GM21447 (cell line): Measurements from ENCODE around the gene ARHGEF40.
A peak's percentile ranks its signal among the peaks of the same experiment; 100 is the strongest.

Source experiments
- ATAC-seq: cut with Tn5 transposase; IDR thresholded peaks from one replicate; pipeline ENCODE4 v1.9.1; 2021; ENCODE audit not compliant: unreplicated experiment

The ARHGEF40 gene

DNA sequence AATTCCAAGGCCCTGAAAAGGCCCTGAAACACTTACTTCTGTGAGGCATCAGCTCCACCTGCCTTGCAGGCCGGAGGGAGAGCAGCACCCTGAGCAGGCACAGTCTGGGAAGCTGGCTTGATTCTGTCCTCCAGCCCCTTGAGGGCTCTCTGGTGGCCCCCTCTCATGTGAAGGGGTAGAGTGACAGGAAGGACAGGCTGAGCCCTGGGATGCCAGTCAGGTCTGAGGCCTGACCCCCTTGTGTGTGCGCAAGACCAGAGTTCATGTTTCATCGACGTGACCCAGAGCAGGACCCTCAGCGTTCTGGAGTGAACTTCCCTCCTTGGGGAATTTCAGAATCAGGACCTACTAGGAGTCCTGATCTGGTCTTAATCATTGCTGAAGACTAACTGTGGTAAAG, 11.2 kb upstream of the ARHGEF40 start:
- ATAC-seq = no peak

GRCh38 chr14:21059842-21060613, 10.1 kb upstream of the ARHGEF40 start:
- no peak for ATAC-seq

GRCh38 chr14:21060614-21061346, 9.3 kb upstream of the ARHGEF40 start:
- ATAC-seq = no peak

DNA sequence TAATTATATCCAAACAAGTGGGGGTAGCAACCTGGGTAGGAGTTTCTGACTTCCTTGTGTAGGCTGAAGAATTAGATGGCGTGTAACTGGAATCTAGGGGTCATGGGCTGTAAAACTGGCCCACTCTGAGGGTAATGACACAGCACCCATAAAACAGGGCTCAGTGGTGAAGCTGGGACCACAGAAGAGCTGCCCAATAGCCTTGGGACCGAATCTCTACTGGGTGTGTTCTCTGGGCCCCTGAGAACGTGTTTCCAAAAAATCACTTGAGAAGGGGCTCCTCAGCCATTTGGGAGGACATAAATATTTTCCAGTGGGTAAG, 8.8 kb upstream of the ARHGEF40 start:
- ATAC-seq = no peak

DNA sequence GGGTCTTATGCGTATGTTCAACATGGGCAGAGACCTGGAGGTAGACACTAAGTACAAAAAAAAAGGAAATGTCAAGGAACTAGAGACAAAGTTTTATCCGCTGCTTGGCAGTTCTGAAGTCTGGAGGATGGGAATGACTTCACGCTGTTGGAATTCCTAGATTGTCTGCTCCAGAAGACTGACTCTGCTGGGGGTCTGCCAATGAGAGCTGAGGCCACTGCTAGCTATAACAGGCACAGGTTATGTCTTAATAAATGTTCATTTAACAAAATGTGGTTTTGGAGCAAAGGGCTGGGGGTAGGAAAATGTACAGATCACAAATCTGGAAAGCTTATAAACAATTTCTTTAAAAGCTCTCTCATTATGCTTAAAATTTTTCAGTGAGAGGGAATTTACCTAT, 6.6 kb upstream of the ARHGEF40 start:
- no peak for ATAC-seq

GRCh38 chr14:21066882-21067502, 3.1 kb upstream of the ARHGEF40 start:
- no peak for ATAC-seq

GRCh38 chr14:21068521-21069387, 1.4 kb upstream of the ARHGEF40 start:
- ATAC-seq = no peak

GRCh38 chr14:21069388-21070082, 569 bp upstream of the ARHGEF40 start:
- ATAC-seq = no peak

DNA sequence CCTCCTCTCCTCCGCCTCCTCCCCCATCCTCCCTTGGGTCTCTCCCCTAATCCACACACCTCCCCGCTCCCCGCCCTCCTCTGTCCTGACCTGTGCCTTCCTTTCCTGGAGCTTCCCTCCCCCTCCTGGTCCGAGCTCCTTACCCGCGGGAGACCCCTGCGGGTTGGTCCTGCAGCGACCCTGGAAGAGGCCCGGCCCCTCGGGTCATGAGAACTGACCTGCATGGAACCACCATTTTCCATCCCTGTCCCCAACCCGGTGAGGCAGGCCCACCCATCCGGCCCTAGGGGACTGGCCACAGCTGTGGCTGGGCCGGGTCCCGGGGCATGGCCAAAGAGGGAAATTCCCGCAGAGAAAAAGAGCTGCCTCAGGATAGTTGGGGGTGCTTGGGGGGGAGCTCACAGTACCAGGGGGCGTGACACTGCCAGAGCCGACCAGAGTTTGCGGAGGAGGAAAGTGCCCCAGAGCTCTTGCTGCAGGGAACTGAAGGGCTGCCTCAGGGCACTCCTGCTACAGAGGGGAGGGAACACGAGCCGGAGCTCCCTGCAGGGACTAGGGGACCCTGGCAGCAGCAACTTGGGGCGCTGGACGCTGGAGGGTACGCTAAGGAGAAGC, 613 bp downstream of the ARHGEF40 start:
- ATAC-seq = peak; percentile 20

DNA sequence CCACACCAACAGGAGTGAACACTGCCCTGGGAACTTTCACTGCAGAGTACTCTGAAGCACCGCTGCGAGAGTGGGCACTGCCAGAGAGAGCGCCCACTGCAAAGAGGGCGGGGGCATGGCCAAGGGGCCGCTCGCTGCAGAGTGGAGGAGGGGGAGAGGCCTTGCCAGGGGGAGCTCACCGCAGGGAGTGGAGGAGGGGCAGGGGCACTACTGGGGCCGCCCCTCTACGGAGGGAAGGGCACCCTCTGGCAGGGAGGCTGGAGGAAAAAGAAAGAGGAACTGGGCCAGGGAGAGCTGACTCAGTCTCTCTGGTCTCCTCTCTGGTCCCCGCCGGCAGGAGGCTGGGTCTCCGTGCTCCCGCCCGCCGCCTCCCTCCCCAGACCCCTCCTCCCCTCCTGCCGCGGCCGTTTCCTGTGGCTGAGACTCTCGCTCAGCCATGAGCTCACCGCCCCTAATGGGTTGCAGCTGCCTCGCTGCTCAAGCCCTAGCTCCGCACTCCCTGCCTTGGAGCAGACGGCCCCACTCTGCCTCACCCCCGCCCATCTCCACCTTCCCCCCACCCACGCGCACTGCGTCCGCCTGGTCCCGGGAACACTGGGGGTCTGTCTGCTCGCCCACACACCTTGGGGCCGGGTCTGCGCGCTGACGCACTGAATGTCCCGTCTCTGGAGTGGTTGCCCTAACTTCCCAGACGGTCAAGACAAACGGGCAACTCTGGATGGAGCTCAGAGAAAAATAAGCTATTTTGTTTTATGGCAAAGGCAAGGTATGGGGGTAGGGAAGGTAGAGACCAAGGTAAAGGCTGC, 1.3 kb downstream of the ARHGEF40 start:
- ATAC-seq = peak; percentile 73

DNA sequence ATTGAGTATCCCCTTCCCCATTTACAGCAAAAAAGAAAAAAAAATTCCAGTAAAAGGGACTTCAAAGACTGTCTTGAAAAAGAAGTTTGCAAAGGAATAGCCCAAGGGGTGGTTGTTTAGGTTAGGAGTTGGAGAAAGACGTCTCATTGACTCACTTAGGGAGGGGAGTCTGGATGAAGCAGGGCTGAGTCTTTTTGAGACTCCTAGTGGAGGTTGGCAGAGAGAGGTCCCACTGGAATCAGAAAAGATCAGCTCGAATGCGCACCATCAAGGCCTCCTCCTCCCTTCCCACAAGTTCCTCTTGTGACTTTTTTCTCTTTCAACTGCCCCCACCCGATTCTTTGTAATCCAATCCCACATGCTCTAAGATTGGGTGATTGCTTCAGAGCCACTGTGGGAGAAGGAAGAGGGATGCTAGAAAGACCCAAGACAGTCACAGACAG, 1.9 kb downstream of the ARHGEF40 start:
- ATAC-seq = no peak

GRCh38 chr14:21072781-21073339, 2.8 kb downstream of the ARHGEF40 start:
- no peak for ATAC-seq

DNA sequence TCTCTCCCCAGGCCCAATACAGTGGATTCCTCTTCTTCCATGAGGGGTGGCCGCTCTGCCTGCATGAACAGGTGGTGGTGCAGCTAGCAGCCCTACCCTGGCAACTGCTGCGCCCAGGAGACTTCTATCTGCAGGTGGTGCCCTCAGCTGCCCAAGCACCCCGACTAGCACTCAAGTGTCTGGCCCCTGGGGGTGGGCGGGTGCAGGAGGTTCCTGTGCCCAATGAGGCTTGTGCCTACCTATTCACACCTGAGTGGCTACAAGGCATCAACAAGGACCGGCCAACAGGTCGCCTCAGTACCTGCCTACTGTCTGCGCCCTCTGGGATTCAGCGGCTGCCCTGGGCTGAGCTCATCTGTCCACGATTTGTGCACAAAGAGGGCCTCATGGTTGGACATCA, 3.8 kb downstream of the ARHGEF40 start:
- no peak for ATAC-seq

DNA sequence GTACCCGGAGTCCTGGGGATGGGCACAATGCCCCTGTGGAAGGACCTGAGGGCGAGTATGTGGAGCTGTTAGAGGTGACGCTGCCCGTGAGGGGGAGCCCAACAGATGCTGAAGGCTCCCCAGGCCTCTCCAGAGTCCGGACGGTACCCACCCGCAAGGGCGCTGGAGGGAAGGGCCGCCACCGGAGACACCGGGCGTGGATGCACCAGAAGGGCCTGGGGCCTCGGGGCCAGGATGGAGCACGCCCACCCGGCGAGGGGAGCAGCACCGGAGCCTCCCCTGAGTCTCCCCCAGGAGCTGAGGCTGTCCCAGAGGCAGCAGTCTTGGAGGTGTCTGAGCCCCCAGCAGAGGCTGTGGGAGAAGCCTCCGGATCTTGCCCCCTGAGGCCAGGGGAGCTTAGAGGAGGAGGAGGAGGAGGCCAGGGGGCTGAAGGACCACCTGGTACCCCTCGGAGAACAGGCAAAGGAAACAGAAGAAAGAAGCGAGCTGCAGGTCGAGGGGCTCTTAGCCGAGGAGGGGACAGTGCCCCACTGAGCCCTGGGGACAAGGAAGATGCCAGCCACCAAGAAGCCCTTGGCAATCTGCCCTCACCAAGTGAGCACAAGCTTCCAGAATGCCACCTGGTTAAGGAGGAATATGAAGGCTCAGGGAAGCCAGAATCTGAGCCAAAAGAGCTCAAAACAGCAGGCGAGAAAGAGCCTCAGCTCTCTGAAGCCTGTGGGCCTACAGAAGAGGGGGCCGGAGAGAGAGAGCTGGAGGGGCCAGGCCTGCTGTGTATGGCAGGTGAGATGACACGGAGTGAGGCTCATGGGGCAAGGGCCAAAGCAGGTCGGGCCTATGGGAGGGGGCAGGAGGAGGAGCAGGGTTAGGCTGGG, 4.5 kb downstream of the ARHGEF40 start:
- no peak for ATAC-seq

DNA sequence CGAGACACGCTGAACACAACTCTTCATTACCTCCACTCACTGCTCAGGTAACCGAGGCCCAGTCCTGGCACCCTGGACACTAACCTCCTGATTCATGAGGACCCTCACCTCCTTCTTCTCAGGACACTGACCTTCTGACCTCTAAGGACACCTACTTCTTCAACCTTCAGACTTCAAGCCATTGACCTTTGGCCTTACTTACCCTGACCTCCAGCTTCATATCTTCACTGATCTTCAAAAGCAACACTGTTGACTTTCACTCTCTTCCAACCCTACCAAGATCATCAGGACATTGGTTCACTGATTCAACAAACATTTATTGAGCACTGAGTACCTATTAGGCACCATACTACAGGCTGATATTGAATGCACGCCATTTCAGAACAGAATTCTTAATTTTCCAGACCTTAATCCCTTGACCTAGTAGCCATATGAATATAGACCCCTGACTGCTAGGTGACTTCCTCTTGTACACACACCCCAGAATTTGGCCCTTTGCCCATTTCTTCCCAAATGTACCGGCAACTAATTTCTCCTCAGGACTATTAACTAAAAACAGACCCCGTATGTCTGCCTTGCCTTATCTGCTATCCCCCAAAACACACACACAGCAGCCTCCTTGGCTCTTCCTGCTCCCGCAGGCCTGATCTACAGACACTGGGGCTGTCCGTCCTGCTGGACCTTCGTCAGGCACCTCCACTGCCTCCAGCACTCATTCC, 5.8 kb downstream of the ARHGEF40 start:
- ATAC-seq = no peak

- no peak for ATAC-seq
Measured at GRCh38 chr14:21077672-21078071, 7.6 kb downstream of the ARHGEF40 start.

DNA sequence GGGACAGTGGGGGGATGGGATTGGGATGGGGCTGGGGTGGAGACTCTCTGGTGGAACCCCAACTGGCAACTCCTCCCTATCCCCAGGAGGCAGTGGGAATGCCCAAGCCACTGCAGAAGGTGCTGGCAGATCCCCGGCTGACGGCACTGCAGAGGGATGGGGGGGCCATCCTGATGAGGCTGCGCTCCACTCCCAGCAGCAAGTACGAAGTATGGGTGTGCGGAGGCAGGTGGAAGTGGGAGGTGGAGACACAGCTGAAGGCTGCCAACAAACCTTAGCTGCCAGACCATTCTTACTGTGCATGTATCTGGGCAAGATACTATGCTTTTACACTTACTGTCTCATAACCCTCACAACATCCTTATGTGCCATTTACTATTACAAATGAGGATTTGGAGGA, 8.2 kb downstream of the ARHGEF40 start:
- no peak for ATAC-seq
